Measurements from ENCODE around the gene MARK3. TPM values are rescaled to one million over a fixed set of nuclear protein-coding genes. Genes with fewer than 3 reads are reported as not detected.

MARK3 gene
- total and polyA plus RNA-seq, 2 of the 4 experiments (the other 2 are of a cell fraction) = 78.5 to 80.5 TPM

- ATAC-seq (ENCODE audit: low read depth) (no peak), DNase-seq (no peak)
- no peaks in the 10 kb centered on the region for H3K9me3 ChIP-seq (ENCODE audit: control insufficient read depth, insufficient read depth, low read length)
- no peak overlapping the region for H2BK20ac ChIP-seq (ENCODE audit: low read depth, low read length)
- no peaks in the 10 kb centered on the region for H3K36me3 ChIP-seq (ENCODE audit: control insufficient read depth, insufficient read depth, low read length)
- dilution Hi-C loops (cut with HindIII; ENCODE audit: low sequenced_read_pairs, unreplicated experiment) = no loop called here
- peaks cover 5 to 37% of the 10 kb centered on the region in 2 experiments; a peak in 3 of 4 replicates for H3K79me1 ChIP-seq (ENCODE audit: low read depth in 1 of 2, low read length in 2 of 2)
- no peak overlapping the region for H2BK5ac ChIP-seq (ENCODE audit: low read depth, low read length, poor library complexity, severe bottlenecking)
- in situ Hi-C loops (cut with MboI; ENCODE audit: low sequenced_read_pairs) = no loop called here
- no CpG with 5 or more reads among the region's 1 CpG for WGBS, 2 experiments (ENCODE audit: extremely low coverage in 2 of 2, insufficient read length in 1 of 2)
- ChIA-PET POLR2A (ENCODE audit: unreplicated experiment) (no interaction called here), CTCF (no interaction called here)
- no peak overlapping the region for H3K18ac ChIP-seq (ENCODE audit: low read depth, low read length)
- H3K4ac ChIP-seq (ENCODE audit: low read depth, low read length) = no peak overlapping the region
- H4K8ac ChIP-seq (ENCODE audit: low read depth in 2 of 2, low read length in 2 of 2) = no peak overlapping the region
- H3K4me3 ChIP-seq (ENCODE audit: insufficient read depth, low read depth, low read length) = no peak overlapping the region
- no TSS peak for BruUV-seq (replicated peaks)
- H2BK120ac ChIP-seq (ENCODE audit: low read depth, low read length) = no peak overlapping the region
- H3K14ac ChIP-seq (replicated peaks; ENCODE audit: low read depth, low read length) = no peak overlapping the region
- intact Hi-C loops (cut with micrococcal nuclease) = no loop called here
- peaks cover 9% of the 10 kb centered on the region for H3K9me1 ChIP-seq (ENCODE audit: insufficient read depth, low read length)
- peaks cover 11% of the 10 kb centered on the region for H3K4me1 ChIP-seq (ENCODE audit: control insufficient read depth, insufficient read depth, low read length)
- no peak overlapping the region for H2AK5ac ChIP-seq (ENCODE audit: low read depth, low read length)
- no peak overlapping the region for H2BK15ac ChIP-seq (ENCODE audit: low read depth, low read length)
- peak overlapping the region; percentile 59; the same call in 1 of the 2 replicates for H3K4me2 ChIP-seq (ENCODE audit: low read depth, low read length)
- no peak overlapping the region for H3K27ac ChIP-seq (ENCODE audit: insufficient read depth, low read length)
- no peak overlapping the region for H3K23ac ChIP-seq (ENCODE audit: low read depth, low read length)
- no peak overlapping the region for H4K91ac ChIP-seq (ENCODE audit: insufficient read depth, low read depth, low read length)
- no peak overlapping the region for H2AK9ac ChIP-seq (replicated peaks; ENCODE audit: low read depth, low read length, poor library complexity)
- TF ChIP-seq ELK1 (IDR thresholded peaks at IDR 0.05; ENCODE audit: borderline replicate concordance, low read depth, low read length) (no peak), MAFK (IDR thresholded peaks at IDR 0.05; ENCODE audit: low read depth, low read length) (peak; percentile 93)
- H4K5ac ChIP-seq (ENCODE audit: low read depth, low read length) = no peak overlapping the region
- peaks cover 79% of the 10 kb centered on the region for H4K20me1 ChIP-seq (ENCODE audit: insufficient read depth, low read length)
- no peak overlapping the region for H3K9ac ChIP-seq (ENCODE audit: low read depth, low read length)
- H2AFZ ChIP-seq (replicated peaks; ENCODE audit: low read length, poor library complexity) = no peak overlapping the region
- H3K56ac ChIP-seq (ENCODE audit: extremely low read depth, insufficient read depth, low read length) = no peak overlapping the region
- H3K27me3 ChIP-seq (ENCODE audit: control insufficient read depth, insufficient read depth, low read length) = no peaks in the 10 kb centered on the region
Measured at GRCh38 chr14:103388664-103389063, 3.4 kb downstream of the MARK3 start.

All from IMR-90 (cell line).